Coronary artery (tissue), 2 donors: Measurements from ENCODE around the gene ADORA1.

ENCODE experiments used
- DNase-seq: peaks from one replicate; pipeline ENCODE4 v3.0.0-alpha.2; 2017; ENCODE audit warnings: low spot score
- H3K27ac ChIP-seq, 2 donors: fragments of 200-600 bp; sonication (generic); one replicate each; pipeline ENCODE4 v1.5.1; 2016 to 2019
- H3K4me3 ChIP-seq: fragments of 200-600 bp; sonication (generic); 2 replicates; pipeline ENCODE4 v1.5.1; 2016; ENCODE audit warnings: mild to moderate bottlenecking, moderate library complexity
- CTCF ChIP-seq: fragments of 200-600 bp; sonication (generic); IDR thresholded peaks from one replicate; pipeline ENCODE4 v1.5.1; 2019; ENCODE audit warnings: antibody characterized with exemption

ADORA1 gene

GRCh38 chr1:203175237-203175826, 47.8 kb downstream of the ADORA1 start, which contains the start of gene MYBPH:
Gene MYBPH (minus strand): TSS chr1:203175826. CDS start chr1:203175755, 71 bp downstream.
- no peak within 1 kb of the TSS for H3K4me3 ChIP-seq
- no peak for DNase-seq

DNA sequence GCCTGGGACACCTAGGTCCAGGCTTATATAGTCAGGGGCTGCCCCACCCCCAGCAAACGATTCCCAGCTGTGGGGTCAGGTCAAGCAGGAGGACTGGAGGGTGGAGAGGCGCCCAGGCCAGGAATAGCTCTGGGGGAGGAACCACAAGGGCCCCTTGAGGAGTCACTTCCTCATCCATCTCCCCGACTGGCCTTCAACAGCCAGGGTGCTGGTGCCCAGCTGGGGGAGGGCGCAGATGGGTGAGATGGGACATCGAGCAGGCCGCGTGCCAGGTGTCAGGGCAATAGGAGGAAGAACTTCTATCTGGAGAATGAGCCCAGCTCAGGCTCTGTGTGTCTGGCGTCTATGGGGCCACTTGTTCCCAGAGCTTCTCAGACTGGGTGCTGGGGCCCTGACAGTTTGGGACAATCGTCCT, 48.3 kb downstream of the ADORA1 start:
- DNase-seq = no peak
- Histone ChIP-seq H3K4me3 (no peak overlapping the region), H3K27ac (no peak overlapping the region)
- no peak for TF ChIP-seq CTCF

More at GRCh38 chr1:203175237-203175826, 47.8 kb downstream of the ADORA1 start, which contains the start of gene MYBPH:
- no peak within 1 kb of the TSS for H3K27ac ChIP-seq
- no peak for TF ChIP-seq CTCF

- no peak for DNase-seq
- no peak overlapping the region for H3K4me3 ChIP-seq
- no peak for TF ChIP-seq CTCF
- no peak overlapping the region for H3K27ac ChIP-seq
Measured at GRCh38 chr1:203176273-203177035, 48.9 kb downstream of the ADORA1 start.

GRCh38 chr1:203177036-203177405, 49.5 kb downstream of the ADORA1 start:
- Histone ChIP-seq H3K4me3 (no peak overlapping the region), H3K27ac (no peak overlapping the region)
- no peak for TF ChIP-seq CTCF
- no peak for DNase-seq

GRCh38 chr1:203177470-203178039, 50.0 kb downstream of the ADORA1 start:
- H3K27ac ChIP-seq = no peak overlapping the region
- no peak overlapping the region for H3K4me3 ChIP-seq
- DNase-seq = no peak
- no peak for TF ChIP-seq CTCF

- no peak overlapping the region for H3K4me3 ChIP-seq
- DNase-seq = no peak
- H3K27ac ChIP-seq = no peak overlapping the region
- no peak for TF ChIP-seq CTCF
Measured at GRCh38 chr1:203178083-203178482, 50.6 kb downstream of the ADORA1 start.
